K562 (cell line): ENCODE results near the gene GCG. TPM values are rescaled to one million over a fixed set of nuclear protein-coding genes. Genes with fewer than 3 reads are reported as not detected.

Experiments
- ATAC-seq: fragments of 200-7000 bp; cut with Tn5 transposase; 3 replicates; pipeline ENCODE4 v1.9.1; 2020; ENCODE audit warnings: moderate library complexity
- BruUV-seq: library from RNA; stranded (reverse); fragments of 400-500 nt; replicated peaks from 2 replicates; lab custom pipeline; 2021; lab: Mats Ljungman, UMichigan
- CTCF ChIA-PET: fragments of 300-600 bp; formaldehyde crosslinking; extraction: SDS; loops from one replicate; lab custom pipeline; 2021; ENCODE audit warnings: low intra/inter-chr PET ratio; lab: Yijun Ruan, JAX
- POLR2A ChIA-PET: fragments of 300-600, 350-650 bp; sonication (Branson Sonifier 250); formaldehyde crosslinking; extraction: SDS; loops from one replicate; lab custom pipeline; 2021; ENCODE audit warnings: antibody characterized with exemption, inconsistent platforms; lab: Yijun Ruan, JAX
- DNase-seq, 4 experiments: peaks; one replicate each; pipeline versions ENCODE4 v3.0.0 to v3.0.0-alpha.2; 2011 to 2018; ENCODE audit warnings: low spot score in 3 of 4, mixed read lengths in 3 of 4; ENCODE audit errors: extremely low read depth in 1 of 4
- FAIRE-seq: peaks from 2 replicates; lab custom pipeline; 2011; peaks lifted over from hg19 to GRCh38; lab: Jason Lieb, UNC
- H2AFZ ChIP-seq: 2 replicates; pipeline ENCODE4 v1.6.0; 2011; ENCODE audit warnings: low read depth, low read length, control low read depth, inconsistent platforms
- H3K27ac ChIP-seq: fragments of 200-600 bp; 3 replicates; pipeline ENCODE4 v1.8.0; 2011; ENCODE audit warnings: low read depth, mild to moderate bottlenecking, control low read depth, inconsistent platforms, low read length, moderate library complexity, mixed read lengths; ENCODE audit errors: extremely low read depth
- H3K27me3 ChIP-seq, 2 experiments: fragments of 300-600 bp in 1 of 2; 2 replicates in 1 of 2; 3 replicates in 1 of 2; pipeline versions ENCODE4 v1.6.0 to v1.8.0; 2011; ENCODE audit warnings: inconsistent platforms in 2 of 2, low read length in 2 of 2, mild to moderate bottlenecking in 1 of 2, mixed read lengths in 1 of 2, moderate library complexity in 1 of 2; ENCODE audit not compliant: control insufficient read depth in 2 of 2, insufficient read depth in 2 of 2
- H3K36me3 ChIP-seq: fragments of 300-600 bp; 3 replicates; pipeline ENCODE4 v1.8.0; 2011; ENCODE audit warnings: mild to moderate bottlenecking, low read length, inconsistent platforms; ENCODE audit not compliant: control insufficient read depth, insufficient read depth
- H3K4me1 ChIP-seq, 2 experiments: fragments of 200-600 bp in 1 of 2; replicated peaks in 1 of 2; 2 replicates in 1 of 2; 3 replicates in 1 of 2; pipeline versions ENCODE4 v1.5.1 to v1.8.0; 2011; ENCODE audit warnings: inconsistent platforms in 2 of 2, low read length in 2 of 2, mild to moderate bottlenecking in 1 of 2, mixed read lengths in 1 of 2, moderate library complexity in 1 of 2; ENCODE audit not compliant: control insufficient read depth in 2 of 2, insufficient read depth in 2 of 2
- H3K4me2 ChIP-seq: 2 replicates; pipeline ENCODE4 v1.6.1; 2011; ENCODE audit warnings: low read length, control low read depth, inconsistent platforms, mixed read lengths; ENCODE audit not compliant: insufficient read depth
- H3K4me3 ChIP-seq: fragments of 200-600 bp; sonication (generic), shearing (Covaris generic); 2 replicates; pipeline ENCODE4 v1.5.1; 2016; ENCODE audit warnings: control low read depth, inconsistent platforms
- H3K79me2 ChIP-seq: fragments of 200-600 bp; 3 replicates; pipeline ENCODE4 v1.8.0; 2011; ENCODE audit warnings: low read length, inconsistent platforms; ENCODE audit not compliant: control insufficient read depth, insufficient read depth
- H3K9ac ChIP-seq, 2 experiments: 2 replicates each; pipeline versions ENCODE4 v1.6.0 to v1.6.1; 2011; ENCODE audit warnings: low read depth in 2 of 2, low read length in 2 of 2, control low read depth in 1 of 2, inconsistent platforms in 1 of 2, mild to moderate bottlenecking in 1 of 2, mixed read lengths in 1 of 2; ENCODE audit not compliant: insufficient read depth in 1 of 2
- H3K9me1 ChIP-seq: one replicate; pipeline ENCODE4 v1.6.0; 2011; ENCODE audit warnings: inconsistent platforms, mild to moderate bottlenecking, low read length, moderate library complexity; ENCODE audit not compliant: control insufficient read depth, insufficient read depth
- H3K9me3 ChIP-seq: replicated peaks from 2 replicates; pipeline ENCODE4 v1.5.1; 2011; ENCODE audit warnings: low read depth, low read length, inconsistent platforms; ENCODE audit not compliant: control insufficient read depth, insufficient read depth
- H4K20me1 ChIP-seq: replicated peaks from 2 replicates; pipeline ENCODE4 v1.6.1; 2011; ENCODE audit warnings: low read length, inconsistent platforms, mixed read lengths; ENCODE audit not compliant: control insufficient read depth, insufficient read depth
- CUX1 ChIP-seq: fragments of 200-800 bp; sonication (Bioruptor generic); IDR thresholded peaks from 2 replicates; pipeline ENCODE4 v1.6.1; 2016; ENCODE audit warnings: missing genetic modification characterization, missing compliant biosample characterization
- JUND ChIP-seq, 2 experiments: IDR thresholded peaks; 2 replicates in 1 of 2; 3 replicates in 1 of 2; pipeline ENCODE4 v1.6.1; 2011; ENCODE audit warnings: borderline replicate concordance in 2 of 2, low read depth in 2 of 2, low read length in 2 of 2, improper control_type of control experiment in 1 of 2, missing biosample characterization in 1 of 2, missing genetic modification characterization in 1 of 2, missing genetic modification reagents in 1 of 2
- KHSRP ChIP-seq: fragments of 450-650 bp; IDR thresholded peaks from 2 replicates; pipeline ENCODE4 v1.6.1; 2017
- MEF2D ChIP-seq: conservative IDR thresholded peaks from 2 replicates; pipeline ENCODE4 v1.6.1; 2016; ENCODE audit warnings: low read depth, missing genetic modification characterization, missing compliant biosample characterization
- NR2C1 ChIP-seq, 2 experiments: fragments of 450-650 bp; IDR thresholded peaks; 2 replicates each; pipeline ENCODE4 v1.6.1; 2017; ENCODE audit warnings: mild to moderate bottlenecking in 2 of 2, antibody characterized with exemption in 1 of 2, inconsistent platforms in 1 of 2, missing compliant biosample characterization in 1 of 2, missing genetic modification characterization in 1 of 2
- SREBF1 ChIP-seq: fragments of 150-350 bp; IDR thresholded peaks from 2 replicates; pipeline ENCODE4 v1.6.1; 2014; ENCODE audit warnings: antibody characterized with exemption, low read depth, low read length, borderline replicate concordance
- TAL1 ChIP-seq: fragments of 450-650 bp; IDR thresholded peaks from 2 replicates; pipeline ENCODE4 v1.6.1; 2016; ENCODE audit warnings: mild to moderate bottlenecking
- ZNF77 ChIP-seq: fragments of 250-450 bp; sonication (Bioruptor Pico); IDR thresholded peaks from 2 replicates; pipeline ENCODE4 v1.5.0; 2020
- WGBS: fragments of 100-300 bp; shearing (Covaris generic); methylation state at CpG from one replicate; pipeline ENCODE4 v1.1.6; 2016; ENCODE audit warnings: low coverage, mixed read lengths; ENCODE audit not compliant: insufficient coverage; ENCODE audit errors: missing lambda C conversion rate; 5-methylcytosine and 5-hydroxymethylcytosine counted together
- in situ Hi-C: fragments of 300-500 bp; cut with MboI; formaldehyde crosslinking; loops from 4 replicates; pipeline ENCODE4 v1.15.0; 2018; ENCODE audit warnings: inconsistent platforms, mixed read lengths
- intact Hi-C: fragments of 100-400 bp; cut with micrococcal nuclease; formaldehyde crosslinking; loops from 2 replicates; pipeline ENCODE4 v1.14.2; 2022
- polyA plus RNA-seq, 8 experiments: library from polyadenylated mRNA; depleted of rRNA in 4 of 8; stranded (reverse) in 5 of 8; unstranded in 3 of 8; fragments of >200 nt; fragmentation: Nextera tagmentation in 2 of 8; fragmentation: Illumina TruSeq in 1 of 8; extraction: Ambion mirVana in 2 of 8; extraction: Trizol in 1 of 8; gene quantifications; 2 replicates each; pipeline versions ENCODE4 v1.2.1 to v1.2.3, GENCODE V29; 2011 to 2014; ENCODE audit warnings: inconsistent platforms in 1 of 8, missing spikeins in 1 of 8
- total RNA-seq, 7 experiments: library from RNA; depleted of rRNA in 6 of 7; stranded (reverse); fragments of >200 nt in 6 of 7; fragmentation: Illumina TruSeq in 2 of 7; extraction: Trizol in 2 of 7; gene quantifications; 2 replicates each; pipeline versions ENCODE4 v1.2.1 to v1.2.3, GENCODE V29; 2011 to 2021; ENCODE audit warnings: low replicate concordance in 1 of 7
- TF ChIP-seq, protein P1 (sequence below), 2 experiments: fragments of 450-650 bp; conservative IDR thresholded peaks; 2 replicates each; pipeline ENCODE4 v1.6.1; 2017; ENCODE audit warnings: mild to moderate bottlenecking in 2 of 2, moderate library complexity in 2 of 2

Gene GCG
- total and polyA plus RNA-seq, 9 of the 15 experiments (the other 6 are each of a cell fraction or from before 2014, with no cell fraction given) = not detected

DNA sequence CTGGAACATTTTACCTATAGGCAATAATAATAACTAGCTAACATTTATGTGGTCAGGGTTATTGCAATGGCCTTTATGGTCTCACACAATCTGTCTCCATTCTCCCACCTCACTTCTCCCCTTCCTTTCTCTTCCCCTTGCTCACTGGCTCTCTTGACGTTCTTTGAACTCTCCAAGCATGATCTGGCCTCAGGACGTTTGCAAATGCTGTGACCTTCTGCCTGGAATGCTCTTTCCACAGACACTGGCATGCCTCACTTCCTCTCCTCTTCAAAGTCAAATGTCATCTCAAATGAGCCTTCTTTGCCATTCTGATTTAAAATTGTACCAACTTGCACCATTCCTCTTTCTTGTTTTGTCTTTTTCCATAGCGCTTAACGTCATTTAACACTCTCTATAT is 25.3 kb upstream of the GCG start:
- POLR2A ChIA-PET = no interaction called here
- Histone ChIP-seq H2AFZ (no peak overlapping the region), H3K9me3 (no peaks in the 10 kb centered on the region), H3K27ac (no peak overlapping the region), H3K4me1 (no peaks in the 10 kb centered on the region), H3K27me3 (no peaks in the 10 kb centered on the region), H4K20me1 (no peaks in the 10 kb centered on the region), H3K79me2 (no peaks in the 10 kb centered on the region), H3K4me3 (no peak overlapping the region), H3K4me2 (no peak overlapping the region), H3K9ac (no peak overlapping the region), H3K9me1 (no peaks in the 10 kb centered on the region), H3K36me3 (no peaks in the 10 kb centered on the region)
- CTCF ChIA-PET = no interaction called here
- 1% methylated on average over 4 of the region's 4 CpGs for WGBS
- intact Hi-C loops (no loop called here), in situ Hi-C loops (no loop called here)
- ATAC-seq = no peak
- TF ChIP-seq TAL1 = no peak
- TF ChIP-seq JUND (IDR thresholded peaks at IDR 0.05; ENCODE audit: borderline replicate concordance, low read depth, low read length) = no peak
- no peak for TF ChIP-seq JUND (tag; IDR thresholded peaks at IDR 0.05; ENCODE audit: borderline replicate concordance, low read depth, low read length)
- no peak for TF ChIP-seq SREBF1
- no TSS peak for BruUV-seq
- no peak for FAIRE-seq
- DNase-seq = no peak

DNA sequence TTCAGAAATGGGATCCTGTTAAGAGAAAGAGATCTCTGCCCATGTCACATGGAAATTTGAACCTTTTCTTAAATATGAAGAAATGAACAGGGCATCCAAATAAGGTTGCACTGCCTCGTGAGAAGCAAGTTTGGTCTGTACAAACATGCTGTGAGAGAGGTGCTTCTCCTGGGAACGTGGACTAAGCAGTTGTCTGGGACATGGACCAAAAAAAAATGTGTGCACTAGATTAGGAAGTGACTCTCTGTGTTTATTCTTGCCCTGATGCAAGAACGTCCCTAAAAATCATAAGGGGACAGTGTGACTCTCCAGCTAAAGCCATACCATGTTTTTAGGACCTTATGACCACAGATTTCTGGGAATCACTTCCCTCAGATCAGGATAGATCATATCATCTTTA is 23.7 kb upstream of the GCG start:
- Histone ChIP-seq H4K20me1 (no peaks in the 10 kb centered on the region), H3K4me1 (no peaks in the 10 kb centered on the region), H3K9me1 (no peaks in the 10 kb centered on the region), H3K27ac (no peak overlapping the region), H3K9me3 (no peaks in the 10 kb centered on the region), H3K4me3 (no peak overlapping the region), H3K4me2 (no peak overlapping the region), H3K36me3 (no peaks in the 10 kb centered on the region), H3K9ac (no peak overlapping the region), H3K79me2 (no peaks in the 10 kb centered on the region), H3K27me3 (no peaks in the 10 kb centered on the region), H2AFZ (no peak overlapping the region)
- FAIRE-seq (no peak), DNase-seq (no peak), ATAC-seq (no peak)
- 0% methylated on average over 3 of the region's 3 CpGs for WGBS
- intact Hi-C loops = no loop called here
- POLR2A ChIA-PET = no interaction called here
- BruUV-seq = no TSS peak
- CTCF ChIA-PET = no interaction called here
- in situ Hi-C loops = no loop called here
- TF ChIP-seq MEF2D (tag) (no peak), KHSRP (no peak), NR2C1 (IDR thresholded peaks at IDR 0.05) (no peak), NR2C1 (tag; IDR thresholded peaks at IDR 0.05) (no peak), ZNF77 (CRISPR knock-in tag) (no peak), CUX1 (CRISPR knock-in tag) (no peak)
- TF ChIP-seq, protein P1, sequence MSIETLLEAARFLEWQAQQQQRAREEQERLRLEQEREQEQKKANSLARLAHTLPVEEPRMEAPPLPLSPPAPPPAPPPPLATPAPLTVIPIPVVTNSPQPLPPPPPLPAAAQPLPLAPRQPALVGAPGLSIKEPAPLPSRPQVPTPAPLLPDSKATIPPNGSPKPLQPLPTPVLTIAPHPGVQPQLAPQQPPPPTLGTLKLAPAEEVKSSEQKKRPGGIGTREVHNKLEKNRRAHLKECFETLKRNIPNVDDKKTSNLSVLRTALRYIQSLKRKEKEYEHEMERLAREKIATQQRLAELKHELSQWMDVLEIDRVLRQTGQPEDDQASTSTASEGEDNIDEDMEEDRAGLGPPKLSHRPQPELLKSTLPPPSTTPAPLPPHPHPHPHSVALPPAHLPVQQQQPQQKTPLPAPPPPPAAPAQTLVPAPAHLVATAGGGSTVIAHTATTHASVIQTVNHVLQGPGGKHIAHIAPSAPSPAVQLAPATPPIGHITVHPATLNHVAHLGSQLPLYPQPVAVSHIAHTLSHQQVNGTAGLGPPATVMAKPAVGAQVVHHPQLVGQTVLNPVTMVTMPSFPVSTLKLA (conservative IDR thresholded peaks at IDR 0.05) = no peak
